GM12801 (cell line): ENCODE measurements around the gene NUBP2.

ENCODE experiments used
- TF ChIP-seq, protein P1 (sequence below): IDR thresholded peaks from one replicate; pipeline ENCODE4 v1.5.1; 2011; ENCODE audit warnings: control low read depth; ENCODE audit not compliant: insufficient read length; ENCODE audit errors: extremely low read depth

The NUBP2 gene

GRCh38 chr16:1819611-1820010, 36.9 kb downstream of the NUBP2 start:
- TF ChIP-seq, protein P1, sequence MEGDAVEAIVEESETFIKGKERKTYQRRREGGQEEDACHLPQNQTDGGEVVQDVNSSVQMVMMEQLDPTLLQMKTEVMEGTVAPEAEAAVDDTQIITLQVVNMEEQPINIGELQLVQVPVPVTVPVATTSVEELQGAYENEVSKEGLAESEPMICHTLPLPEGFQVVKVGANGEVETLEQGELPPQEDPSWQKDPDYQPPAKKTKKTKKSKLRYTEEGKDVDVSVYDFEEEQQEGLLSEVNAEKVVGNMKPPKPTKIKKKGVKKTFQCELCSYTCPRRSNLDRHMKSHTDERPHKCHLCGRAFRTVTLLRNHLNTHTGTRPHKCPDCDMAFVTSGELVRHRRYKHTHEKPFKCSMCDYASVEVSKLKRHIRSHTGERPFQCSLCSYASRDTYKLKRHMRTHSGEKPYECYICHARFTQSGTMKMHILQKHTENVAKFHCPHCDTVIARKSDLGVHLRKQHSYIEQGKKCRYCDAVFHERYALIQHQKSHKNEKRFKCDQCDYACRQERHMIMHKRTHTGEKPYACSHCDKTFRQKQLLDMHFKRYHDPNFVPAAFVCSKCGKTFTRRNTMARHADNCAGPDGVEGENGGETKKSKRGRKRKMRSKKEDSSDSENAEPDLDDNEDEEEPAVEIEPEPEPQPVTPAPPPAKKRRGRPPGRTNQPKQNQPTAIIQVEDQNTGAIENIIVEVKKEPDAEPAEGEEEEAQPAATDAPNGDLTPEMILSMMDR = no peak

DNA sequence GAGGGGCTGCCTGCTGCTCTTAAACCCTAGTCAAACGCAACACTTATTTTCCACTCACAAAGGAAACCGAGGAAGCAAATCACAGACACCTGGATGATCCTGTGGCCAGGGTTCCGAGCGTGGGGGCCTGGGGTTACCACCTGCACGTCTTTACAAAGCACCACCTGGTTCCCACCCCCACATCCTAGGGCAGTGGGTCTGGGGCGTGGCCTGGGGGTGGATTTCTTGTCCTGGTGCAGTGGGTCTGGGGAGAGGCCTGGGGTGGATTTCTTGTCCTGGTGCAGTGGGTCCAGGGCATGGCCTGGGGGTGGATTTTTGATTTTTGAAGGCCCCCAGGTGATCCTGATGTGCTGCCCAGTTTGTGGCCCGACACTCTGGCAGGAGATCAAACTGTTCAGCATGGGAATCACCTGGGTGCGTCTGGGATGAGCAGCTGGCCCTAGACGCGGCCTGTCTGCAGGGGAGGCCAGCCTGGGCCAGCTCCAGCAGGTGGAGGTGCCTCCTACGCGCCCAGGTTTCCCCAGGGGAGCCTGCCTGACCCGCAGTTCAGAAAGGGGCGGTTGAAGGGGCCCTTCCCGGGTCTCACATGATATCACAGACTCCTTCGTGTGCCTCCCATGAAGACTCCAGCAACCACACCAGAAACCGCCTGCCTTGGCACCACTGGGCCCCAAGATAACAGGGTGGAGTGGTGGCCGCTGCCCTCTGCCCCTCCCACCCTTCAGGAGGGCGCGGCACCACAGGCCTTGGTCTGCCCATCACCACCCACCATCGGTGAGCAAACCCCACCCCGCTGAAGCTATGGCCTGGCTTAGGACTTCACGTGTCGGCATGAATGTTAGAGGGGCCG, 37.6 kb downstream of the NUBP2 start:
- TF ChIP-seq, protein P1 = no peak

DNA sequence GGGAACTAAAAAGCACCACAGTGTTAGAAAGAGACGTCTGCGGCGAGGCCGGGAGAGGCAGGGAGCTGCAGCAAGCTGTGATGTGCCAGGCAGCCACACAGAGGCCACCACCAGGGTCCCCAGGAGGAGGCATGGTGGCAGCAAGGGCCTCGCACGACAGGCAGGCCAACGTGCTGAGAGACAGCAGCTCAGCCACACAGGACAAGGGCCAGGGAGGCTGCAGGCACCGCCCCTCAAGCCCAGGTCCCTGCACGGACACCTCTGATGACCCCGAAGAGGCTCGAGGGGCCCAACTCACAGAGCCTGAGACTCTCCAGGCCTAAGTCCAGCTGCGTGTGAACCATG, 38.2 kb downstream of the NUBP2 start:
- TF ChIP-seq, protein P1 = no peak

GRCh38 chr16:1821861-1822611, 39.3 kb downstream of the NUBP2 start:
- TF ChIP-seq, protein P1 = no peak

- TF ChIP-seq, protein P1 = no peak
Observed at GRCh38 chr16:1822801-1823200, 40.0 kb downstream of the NUBP2 start.

GRCh38 chr16:1823821-1824220, 41.1 kb downstream of the NUBP2 start:
- TF ChIP-seq, protein P1 = no peak

GRCh38 chr16:1825381-1825863, 42.7 kb downstream of the NUBP2 start:
- TF ChIP-seq, protein P1 = no peak
